Amniotic stem cell (primary cell): ENCODE data around the gene MAN1A1.

Source experiments
- DNase-seq: peaks from one replicate; lab custom pipeline; 2025; lab: John Stamatoyannopoulos, UW

The MAN1A1 gene

GRCh38 chr6:119142041-119142440 is 207.5 kb downstream of the MAN1A1 start:
- no peak for DNase-seq

- no peak for DNase-seq
These were observed 209.1 kb downstream of the MAN1A1 start for GRCh38 chr6:119140196-119141140.

- DNase-seq = no peak
These were observed 210.5 kb downstream of the MAN1A1 start for GRCh38 chr6:119138906-119139541.

- no peak for DNase-seq
These were observed 212.1 kb downstream of the MAN1A1 start for GRCh38 chr6:119137194-119138072.

GRCh38 chr6:119134752-119135151 is 214.8 kb downstream of the MAN1A1 start:
- no peak for DNase-seq

- no peak for DNase-seq
These were observed 216.2 kb downstream of the MAN1A1 start for GRCh38 chr6:119133400-119133799.

GRCh38 chr6:119132261-119132981 is 217.1 kb downstream of the MAN1A1 start:
- no peak for DNase-seq

GRCh38 chr6:119129968-119130484 is 219.5 kb downstream of the MAN1A1 start:
- no peak for DNase-seq

- peak; percentile 62 for DNase-seq
These were observed 220.2 kb downstream of the MAN1A1 start for GRCh38 chr6:119129148-119129967.

- no peak for DNase-seq
These were observed 221.2 kb downstream of the MAN1A1 start for GRCh38 chr6:119128252-119128912.

- DNase-seq = no peak
These were observed 221.9 kb downstream of the MAN1A1 start for GRCh38 chr6:119127627-119128026.
